GM21526 (cell line): ENCODE measurements around the gene EMILIN1.
"Not testable (repeated sequence)": the region's sequence is repeated elsewhere in the genome, so short reads cannot be mapped to it uniquely, and the experiment has no call there.

ENCODE experiments used
- ATAC-seq: cut with Tn5 transposase; IDR thresholded peaks from one replicate; pipeline ENCODE4 v1.9.1; 2021; ENCODE audit warnings: moderate library complexity; ENCODE audit not compliant: unreplicated experiment, low FRiP score

The EMILIN1 gene

GRCh38 chr2:27092696-27093429, 14.4 kb downstream of the EMILIN1 start:
- no peak for ATAC-seq

GRCh38 chr2:27093430-27094352, 15.3 kb downstream of the EMILIN1 start:
- ATAC-seq: no peak

DNA sequence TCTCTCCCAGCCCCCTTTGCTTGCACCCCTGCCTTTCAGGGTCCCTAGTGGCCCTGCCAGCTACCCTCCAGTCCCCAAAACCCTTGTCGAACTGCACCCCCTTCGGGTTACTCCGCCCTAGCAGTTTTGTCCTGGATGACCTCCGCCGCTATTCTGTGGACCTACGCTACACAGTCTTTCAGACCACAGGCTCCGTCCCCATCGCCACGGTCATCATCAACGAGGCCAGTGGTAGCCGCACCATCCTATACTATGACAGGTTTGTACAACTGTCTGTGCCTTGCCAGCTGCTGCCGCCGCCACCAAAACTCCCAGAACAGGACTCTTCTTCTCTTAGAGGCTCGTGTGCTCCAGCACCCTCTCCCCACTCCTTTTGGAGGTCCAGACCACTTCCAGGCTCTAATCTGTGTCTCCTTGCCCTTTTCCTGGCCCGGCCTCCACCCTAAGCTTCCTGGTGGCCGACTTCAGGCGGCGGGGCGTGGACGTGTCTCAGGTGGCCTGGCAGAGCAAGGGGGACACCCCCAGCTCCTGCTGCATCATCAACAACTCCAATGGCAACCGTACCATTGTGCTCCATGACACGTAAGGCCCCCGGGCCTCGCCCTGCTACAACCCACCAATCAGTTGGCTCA, 16.1 kb downstream of the EMILIN1 start:
- ATAC-seq: no peak

- no peak for ATAC-seq
Measured at GRCh38 chr2:27095427-27095744, 17.0 kb downstream of the EMILIN1 start.

GRCh38 chr2:27095745-27096651, 17.6 kb downstream of the EMILIN1 start:
- ATAC-seq: no peak

- ATAC-seq: no peak
Measured at GRCh38 chr2:27096748-27097297, 18.4 kb downstream of the EMILIN1 start.

- ATAC-seq: no peak
Measured at GRCh38 chr2:27097341-27097740, 18.9 kb downstream of the EMILIN1 start.

- ATAC-seq: no peak
Measured at GRCh38 chr2:27099334-27099955, 21.0 kb downstream of the EMILIN1 start.

GRCh38 chr2:27100036-27100435, 21.6 kb downstream of the EMILIN1 start:
- ATAC-seq: no peak

DNA sequence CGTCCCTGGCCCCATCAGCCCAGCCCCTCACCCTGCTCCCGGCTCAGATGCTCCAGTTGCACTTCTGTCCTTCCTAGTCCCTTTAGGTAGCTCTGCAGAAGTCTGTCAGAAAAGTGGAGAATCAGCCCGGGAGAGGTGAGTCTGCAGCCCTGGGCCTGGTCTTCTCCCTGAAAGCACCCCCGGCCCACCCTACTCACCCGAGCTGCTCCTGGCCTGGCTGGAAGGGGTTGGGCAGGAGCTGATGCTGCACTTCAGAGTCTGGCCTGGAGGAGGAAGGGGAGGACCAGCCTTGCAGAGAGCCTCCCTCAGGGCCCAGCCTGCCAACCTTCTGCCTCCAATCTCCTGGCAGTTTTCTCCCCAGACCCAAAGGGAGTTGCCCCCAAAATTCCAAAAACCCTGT, 23.9 kb downstream of the EMILIN1 start:
- no peak for ATAC-seq

GRCh38 chr2:27105981-27106380, 27.6 kb downstream of the EMILIN1 start:
- ATAC-seq: no peak

DNA sequence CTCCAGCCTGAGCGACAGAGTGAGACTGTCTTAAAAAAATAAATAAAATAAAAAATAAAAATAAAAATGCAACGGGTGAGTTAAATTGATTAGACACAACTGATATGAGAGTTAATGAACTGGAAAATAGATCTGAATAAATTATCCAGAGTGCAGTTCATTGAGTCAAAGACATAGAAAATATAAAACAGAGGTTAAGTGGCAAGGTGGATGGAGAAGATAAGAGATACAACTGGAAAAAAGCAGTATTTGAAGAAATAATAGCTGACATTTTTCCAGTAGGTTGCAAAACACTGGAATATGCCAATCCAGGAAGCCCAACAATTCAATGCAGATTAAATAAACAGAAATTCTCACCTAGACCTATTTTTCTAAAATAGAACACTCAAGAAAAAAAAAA, 29.8 kb downstream of the EMILIN1 start:
- ATAC-seq: no peak

DNA sequence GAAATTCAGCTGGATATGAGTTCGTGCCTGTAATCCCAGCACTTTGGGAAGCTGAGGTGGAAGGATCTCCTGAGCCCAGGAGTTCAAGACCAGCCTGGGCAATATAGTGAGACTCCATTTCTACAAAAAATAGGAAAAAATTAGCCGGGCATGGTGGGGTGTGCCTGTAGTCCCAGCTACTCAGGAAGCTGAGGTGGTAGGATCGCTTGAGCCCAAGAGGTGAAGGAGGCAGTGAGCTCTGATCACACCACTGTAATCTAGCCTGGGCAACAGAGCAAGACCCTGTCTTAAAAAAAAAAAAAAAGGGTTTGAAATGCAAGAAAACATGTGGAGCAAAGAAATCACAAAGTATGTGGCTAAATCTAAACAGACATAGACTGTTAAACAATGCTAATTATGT, 30.7 kb downstream of the EMILIN1 start:
- no peak for ATAC-seq

- ATAC-seq: not testable (repeated sequence)
Measured at GRCh38 chr2:27110603-27111352, 32.4 kb downstream of the EMILIN1 start.

DNA sequence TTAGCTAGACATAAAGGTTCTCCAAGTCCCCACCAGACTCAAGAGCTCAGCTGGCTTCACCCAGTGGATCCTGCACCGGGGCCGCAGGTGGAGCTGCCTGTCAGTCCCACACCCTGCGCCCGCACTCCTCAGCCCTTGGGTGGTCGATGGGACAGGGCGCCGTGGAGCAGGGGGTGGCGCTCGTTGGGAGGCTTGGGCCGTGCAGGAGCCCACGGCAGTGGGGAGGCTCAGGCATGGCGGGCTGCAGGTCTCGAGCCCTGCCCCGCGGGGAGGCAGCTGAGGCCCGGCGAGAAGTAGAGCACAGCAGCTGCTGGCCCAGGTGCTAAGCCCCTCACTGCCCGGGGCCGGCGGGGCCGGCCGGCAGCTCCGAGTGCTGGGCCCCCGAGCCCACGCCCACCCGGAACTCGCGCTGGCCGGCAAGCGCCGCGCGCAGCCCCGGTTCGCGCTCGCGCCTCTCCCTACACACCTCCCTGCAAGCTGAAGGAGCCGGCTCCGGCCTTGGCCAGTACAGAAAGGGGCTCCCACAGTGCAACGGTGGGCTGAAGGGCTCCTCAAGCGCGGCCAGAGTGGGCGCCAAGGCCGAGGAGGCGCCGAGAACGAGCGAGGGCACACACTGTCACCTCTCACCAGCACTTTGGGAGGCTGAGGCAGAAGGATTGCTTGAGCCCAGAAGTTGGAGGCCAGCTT, 33.1 kb downstream of the EMILIN1 start:
- not testable (repeated sequence) for ATAC-seq

- ATAC-seq: no peak
Measured at GRCh38 chr2:27115519-27115918, 37.1 kb downstream of the EMILIN1 start.

DNA sequence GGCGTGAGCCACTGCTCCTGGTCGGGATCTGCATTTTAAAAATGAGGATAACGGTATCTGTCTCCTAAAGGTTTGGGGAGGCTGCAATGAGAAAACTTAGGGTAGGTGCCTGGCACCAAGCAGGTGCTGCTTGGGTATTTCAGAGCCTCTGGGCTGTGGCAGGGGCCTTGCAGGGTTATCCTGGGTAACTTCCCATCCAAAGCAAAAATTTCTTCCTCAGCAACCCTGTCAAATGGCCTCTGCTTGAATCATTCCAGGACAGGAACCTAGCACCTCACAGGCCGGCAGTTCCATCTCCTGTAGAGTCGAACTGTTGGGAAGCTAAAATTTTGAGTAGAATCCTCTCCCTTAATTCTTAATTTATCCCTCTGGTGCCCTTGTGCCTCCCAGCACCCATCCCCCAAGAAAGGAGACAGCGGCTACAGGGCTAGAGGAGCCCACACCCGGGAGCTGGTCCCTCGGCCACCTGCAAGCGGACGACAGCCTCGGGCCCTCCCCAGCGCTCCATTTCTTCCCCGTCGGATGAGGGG, 39.6 kb downstream of the EMILIN1 start:
- ATAC-seq: no peak
